Colon (tissue), 2 donors: ENCODE results near the gene COX7A2.
A peak's percentile ranks its signal among the peaks of the same experiment; 100 is the strongest.

Experiments used
- FAIRE-seq: peaks from 2 replicates; lab custom pipeline; 2012; peaks lifted over from hg19 to GRCh38; lab: Jason Lieb, UNC
- donor health status: control.
- donor health status: control.

COX7A2 gene

GRCh38 chr6:75220357-75220756, 23.2 kb downstream of the COX7A2 start:
- FAIRE-seq = peak; percentile 14

GRCh38 chr6:75219263-75219662, 24.3 kb downstream of the COX7A2 start:
- FAIRE-seq = no peak

DNA sequence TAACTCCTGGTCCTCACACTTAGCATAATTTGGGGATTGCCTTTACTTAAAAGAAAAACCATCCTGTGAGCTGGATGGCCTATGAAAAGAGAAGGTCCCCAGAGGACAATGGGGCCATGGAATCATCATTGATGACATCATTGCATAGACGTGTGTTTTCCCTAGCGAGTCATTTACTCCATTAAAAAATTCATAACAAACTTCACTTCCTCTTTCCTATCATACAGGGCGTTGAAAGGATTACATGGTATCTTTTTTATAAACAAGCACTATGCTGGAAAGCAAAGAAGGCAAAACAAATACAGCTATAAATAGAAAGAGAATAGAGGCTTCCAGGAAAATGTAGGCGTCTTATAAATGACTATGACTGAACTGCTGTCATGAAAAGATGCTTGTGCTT, 26.4 kb downstream of the COX7A2 start:
- no peak for FAIRE-seq

DNA sequence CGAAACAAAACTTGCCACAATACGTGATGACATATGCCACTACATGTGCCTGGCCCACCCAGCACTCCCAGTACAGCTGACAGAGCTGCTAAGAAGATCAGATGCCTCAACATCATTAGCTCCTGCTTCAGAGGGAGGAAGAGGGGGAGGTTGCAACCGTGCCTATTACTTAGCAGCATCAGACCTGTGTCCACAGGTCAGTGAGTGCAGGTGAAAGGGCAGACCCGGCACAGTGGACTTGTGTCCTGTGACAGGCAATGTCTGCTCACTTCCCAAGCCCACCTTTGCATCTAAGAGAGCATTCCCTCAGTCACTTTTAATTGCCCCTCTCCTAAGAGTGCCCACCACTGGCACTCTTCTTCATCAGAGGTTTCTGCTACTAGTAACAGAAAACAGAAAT, 28.3 kb downstream of the COX7A2 start:
- no peak for FAIRE-seq

GRCh38 chr6:75213732-75214131, 29.9 kb downstream of the COX7A2 start:
- FAIRE-seq = no peak

GRCh38 chr6:75213112-75213511, 30.5 kb downstream of the COX7A2 start:
- FAIRE-seq = no peak

- FAIRE-seq = no peak
Observed at GRCh38 chr6:75211920-75212590, 31.5 kb downstream of the COX7A2 start.

DNA sequence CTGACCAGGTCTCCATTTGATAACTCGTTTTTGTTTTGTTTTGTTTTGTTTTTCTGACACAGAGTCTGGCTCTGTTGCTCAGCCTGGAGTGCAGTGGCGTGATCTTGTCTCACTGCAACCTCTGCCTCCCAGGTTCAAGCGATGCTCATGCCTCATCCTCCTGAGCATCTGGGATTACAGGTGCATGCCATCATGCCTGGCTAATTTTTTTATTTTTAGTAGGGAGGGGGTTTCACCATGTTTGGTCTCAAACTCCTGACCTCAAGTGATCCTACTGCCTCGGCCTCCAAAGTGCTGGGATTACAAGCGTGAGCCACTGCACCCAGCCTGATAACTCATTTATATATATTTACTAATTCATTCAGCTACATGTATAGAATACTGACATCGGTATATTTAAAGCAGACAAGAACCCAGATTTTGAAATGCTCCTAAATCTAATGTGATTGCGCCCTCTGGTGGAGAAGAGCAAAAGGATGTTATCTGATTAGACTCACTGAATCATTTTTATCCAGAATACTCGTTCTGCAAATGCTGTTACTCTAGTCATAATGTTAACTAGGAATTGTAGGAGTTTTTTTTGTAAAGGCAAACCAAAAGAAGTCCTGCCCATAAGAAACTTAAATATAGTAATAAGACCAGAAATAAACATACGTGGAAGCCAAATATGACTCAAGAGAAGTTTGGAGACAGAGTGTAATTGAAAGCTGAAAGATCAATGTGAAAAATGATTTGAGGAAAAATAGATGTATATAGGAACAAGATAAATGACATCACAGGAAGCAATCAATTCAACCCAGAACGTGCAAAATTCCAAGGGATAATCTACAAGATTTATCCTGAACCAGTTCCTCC, 32.5 kb downstream of the COX7A2 start:
- FAIRE-seq = no peak

GRCh38 chr6:75209184-75209723, 34.3 kb downstream of the COX7A2 start:
- FAIRE-seq = no peak

DNA sequence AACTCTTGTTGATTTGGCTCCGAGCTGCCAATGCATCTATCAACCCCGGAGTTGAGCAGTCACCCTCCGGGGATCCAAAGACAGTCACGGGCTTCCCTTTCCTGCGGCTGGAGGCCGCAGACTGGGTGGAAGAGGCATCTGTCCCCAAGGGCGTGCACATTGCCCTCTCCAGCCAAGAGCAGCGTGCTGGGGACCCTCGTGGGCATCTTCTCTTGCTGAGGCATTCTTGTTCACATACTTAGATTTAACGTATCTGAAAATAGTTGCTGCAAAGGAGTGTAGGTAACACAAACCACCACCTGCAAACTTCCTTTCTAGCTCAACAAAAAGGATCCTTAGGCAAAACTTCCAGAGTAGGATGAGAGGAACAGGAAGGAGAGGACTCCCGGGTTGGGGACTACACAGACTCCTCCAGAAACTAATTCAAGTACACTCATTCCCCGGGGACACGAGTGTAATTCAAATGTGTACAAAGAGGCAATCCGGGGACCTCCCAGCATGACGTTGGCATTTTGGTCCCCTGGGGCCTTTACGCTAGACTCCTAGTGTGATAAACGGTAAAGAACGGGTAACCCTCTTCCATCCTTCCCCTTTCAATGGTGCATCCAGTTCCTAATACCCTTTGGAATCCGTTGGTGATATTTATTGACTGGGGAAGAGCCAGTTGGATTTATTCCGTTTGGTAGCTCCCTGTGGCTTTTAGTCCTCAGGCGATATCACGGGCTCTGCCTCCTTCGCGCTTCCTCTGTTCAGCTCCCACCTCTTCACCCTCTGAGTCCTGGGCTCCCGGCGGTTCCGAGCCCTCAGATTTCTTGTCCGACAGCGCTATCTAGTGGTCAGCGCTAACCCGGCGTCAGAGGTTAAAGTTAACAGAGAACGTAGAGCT, 35.1 kb downstream of the COX7A2 start:
- no peak for FAIRE-seq

DNA sequence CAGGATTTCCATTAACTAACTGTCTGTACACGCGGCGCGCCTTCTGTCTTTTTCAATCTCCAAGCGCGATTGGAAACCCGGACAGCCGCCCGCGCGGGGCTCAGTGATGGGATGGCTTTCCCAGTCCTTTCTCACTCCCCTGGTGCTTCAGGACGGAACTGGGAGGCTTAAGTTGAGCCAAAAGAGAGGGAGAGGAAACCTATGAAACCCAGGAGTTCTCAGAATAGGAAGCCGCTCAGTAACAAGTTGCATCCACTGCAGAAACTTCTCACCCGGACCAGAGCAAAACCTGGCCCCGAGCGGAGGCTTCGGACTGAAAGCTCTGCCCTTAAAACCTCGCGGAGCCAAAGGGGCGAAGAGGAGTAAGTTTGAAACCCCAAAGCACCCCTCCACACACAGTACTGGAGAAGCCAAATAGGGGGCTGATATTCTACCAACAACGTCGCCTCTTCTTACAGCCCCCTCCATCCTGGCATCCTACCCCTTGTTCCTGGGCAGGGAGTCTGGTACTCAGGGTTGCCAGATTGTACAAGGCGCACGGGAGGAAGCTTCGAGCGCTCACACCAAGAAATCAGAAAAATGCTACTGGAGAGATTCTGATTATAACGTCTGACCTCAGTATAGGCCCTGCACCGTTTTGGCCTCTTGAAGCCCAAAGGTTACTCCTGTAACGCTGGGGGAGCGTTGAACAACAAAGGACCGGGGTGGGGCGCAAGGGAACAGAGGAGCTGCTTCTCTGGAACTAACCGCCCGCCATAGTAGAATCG, 36.8 kb downstream of the COX7A2 start:
- no peak for FAIRE-seq

GRCh38 chr6:75205776-75206575, 37.6 kb downstream of the COX7A2 start, which contains the start of gene COL12A1:
TSS of gene COL12A1 (minus strand) at chr6:75206053. CDS start at chr6:75202792, 3,261 bp downstream.
- FAIRE-seq = no peak

DNA sequence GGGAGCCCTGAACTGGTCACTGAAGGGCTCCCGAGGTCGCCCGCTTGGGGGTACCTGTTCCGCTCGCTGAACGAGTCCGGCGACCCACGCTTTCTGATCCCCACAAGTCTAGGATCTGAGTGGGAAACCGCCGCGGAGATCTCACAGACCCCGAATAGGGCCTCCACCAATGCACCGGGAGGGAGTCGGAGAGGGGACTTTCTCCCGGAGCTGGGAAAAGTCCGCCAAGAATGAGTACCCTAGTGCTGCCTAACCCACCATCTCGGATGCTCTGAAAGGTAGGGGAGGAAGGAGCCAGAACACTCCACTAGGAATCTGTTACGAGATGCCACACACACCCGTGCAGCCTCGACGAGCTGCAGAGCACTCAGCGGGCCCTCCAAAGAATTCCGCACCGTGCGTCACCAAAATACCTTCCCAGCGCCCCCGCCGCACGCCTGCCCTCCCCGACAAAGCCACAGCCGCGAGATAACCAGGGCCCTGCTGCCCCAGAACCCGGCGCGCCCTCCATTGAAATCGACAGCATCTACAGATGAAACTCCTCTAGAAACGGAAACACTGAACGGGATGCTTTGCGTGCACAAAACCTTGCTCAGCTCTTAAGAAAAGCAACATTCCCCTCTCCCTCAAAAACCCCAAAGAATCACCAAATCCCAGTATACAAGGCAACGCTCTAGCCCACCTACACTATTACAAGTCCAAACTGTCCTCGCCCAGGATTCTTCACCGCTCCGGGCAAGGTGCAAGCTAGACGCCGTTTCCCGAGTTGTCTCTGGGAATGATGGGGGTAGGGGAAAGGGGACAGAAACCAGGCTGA, 38.4 kb downstream of the COX7A2 start:
- no peak for FAIRE-seq

DNA sequence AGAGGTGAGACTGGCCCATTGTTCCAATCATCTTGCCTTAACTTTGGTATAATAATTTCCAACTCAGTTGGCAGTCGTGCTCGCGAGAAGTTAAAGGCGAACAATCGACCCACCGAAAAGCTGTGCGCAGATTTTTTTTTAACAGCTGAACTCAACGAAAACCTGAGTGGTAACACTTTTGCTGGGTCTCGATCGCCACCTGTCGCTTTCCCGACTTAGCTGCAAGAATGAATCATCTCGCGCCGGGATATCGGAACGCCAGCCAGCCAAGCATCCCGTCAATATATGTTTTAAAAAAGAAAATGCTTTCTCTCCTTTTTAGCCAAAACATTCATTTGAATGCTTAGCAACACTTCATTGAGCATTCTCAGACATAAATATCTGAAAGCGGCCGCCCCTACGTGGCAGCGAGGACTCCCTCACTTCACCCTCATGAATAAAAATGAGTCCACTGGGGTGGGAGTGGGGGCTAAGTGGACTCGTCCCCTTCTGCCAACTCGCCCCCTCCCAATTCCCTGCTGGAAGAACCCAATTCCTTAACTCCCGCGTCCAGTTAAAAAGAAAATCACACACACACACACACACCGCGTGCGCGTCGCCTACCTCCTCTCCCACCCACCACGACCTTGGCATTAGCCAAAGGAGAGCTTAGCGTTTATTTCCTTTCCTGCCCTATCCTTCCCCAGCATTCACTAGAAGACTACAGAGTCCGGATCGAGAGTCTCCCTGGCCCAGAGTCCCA, 39.2 kb downstream of the COX7A2 start:
- FAIRE-seq = no peak

DNA sequence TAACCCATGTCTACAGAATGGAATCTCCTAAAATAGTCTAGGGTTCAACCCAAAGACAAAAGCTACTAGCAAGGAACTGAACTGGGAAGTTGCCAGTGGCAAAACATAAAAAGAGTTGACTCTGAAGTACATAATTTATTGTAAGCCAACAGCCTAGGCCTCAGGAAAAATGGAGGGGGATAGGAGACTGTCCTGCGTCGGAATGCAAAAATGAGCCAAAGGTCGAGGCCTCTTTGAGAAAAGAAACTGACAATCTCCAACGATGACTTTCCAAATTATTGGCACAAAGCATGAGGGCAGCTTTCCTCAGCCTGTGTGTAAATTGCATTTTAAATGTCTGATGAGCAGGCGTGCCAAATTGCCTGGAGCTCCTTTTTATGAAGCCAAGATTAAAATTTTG, 39.9 kb downstream of the COX7A2 start:
- no peak for FAIRE-seq

DNA sequence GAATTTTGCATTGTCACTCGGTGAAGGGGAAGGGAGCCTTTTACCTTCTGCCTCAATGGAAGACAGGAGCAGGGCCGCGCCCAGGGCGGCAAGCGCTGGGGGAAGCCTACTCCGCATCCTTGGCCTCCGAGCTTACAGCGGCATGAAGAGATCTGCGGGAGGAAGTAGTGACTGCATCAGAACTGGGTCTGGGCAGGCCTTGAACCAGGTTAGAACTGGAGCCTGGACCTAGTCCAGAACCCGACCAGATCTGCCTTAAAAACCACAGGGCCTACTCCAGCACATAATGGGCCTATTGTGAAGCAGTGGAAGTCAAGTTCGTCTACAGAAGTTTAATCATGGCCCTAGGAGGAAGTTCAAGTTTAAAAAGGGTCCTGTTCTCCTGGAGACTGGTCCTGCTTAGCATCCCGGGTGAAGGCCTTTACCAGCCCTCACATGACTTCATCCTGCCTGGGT, 40.9 kb downstream of the COX7A2 start:
- no peak for FAIRE-seq

DNA sequence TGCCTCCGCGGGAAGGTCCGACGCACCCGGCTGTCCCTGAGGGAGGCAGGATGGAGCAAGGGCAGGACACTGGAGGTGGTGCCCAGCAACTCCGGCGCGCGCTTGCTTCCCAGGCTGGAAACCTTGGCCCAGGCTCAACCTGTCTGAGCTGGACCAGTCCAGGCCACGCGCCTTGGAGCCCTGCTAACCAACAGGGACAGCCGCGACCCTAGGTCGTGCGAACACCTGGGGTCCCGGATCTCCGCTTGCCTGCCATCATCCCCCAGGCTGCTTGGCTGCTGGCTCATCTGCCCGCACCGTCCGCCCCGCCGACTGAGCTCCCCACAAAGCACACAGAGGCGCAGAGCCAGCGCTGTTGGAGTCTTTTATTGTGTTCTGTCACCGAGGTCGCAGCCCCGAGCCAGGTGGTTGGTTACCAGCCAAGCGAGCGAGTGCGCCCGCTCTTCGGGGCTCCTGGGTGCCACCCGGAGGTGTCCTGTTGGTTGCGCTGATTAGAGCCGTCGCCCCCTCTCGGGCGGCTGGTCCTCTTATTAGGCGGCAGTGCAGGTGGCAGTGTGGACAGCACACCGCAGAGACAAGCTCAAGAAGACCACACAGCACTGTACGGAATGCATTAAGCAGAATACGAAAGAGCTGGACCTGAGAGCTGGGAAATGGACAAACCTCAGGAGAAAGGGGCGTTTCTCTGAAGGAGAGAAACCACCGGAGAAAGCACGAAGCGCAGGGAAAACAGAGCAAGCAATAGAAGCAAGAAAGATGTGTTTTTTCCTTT, 41.5 kb downstream of the COX7A2 start:
- FAIRE-seq = no peak

DNA sequence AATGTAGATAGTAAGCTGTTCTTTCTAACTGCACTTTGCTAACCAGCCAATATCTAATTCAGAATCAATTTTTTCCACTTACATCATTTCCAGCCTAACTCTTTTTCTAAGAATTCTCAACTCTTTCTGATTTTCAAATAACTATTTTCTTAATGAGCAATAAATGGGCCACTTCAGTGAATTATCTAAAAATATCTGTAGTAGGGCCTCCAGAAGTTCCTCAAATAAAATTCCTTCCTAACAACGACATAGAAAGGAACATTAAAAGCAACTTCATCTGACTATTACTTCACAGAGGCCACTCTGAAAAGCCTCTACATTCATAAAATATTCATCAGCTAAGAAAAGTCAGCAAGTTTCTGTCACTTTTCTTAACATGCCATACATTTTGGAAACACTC, 42.6 kb downstream of the COX7A2 start:
- FAIRE-seq = no peak
